GM23338 (cell line): Measurements from ENCODE around the gene FIGN. TPM values are rescaled to one million over a fixed set of nuclear protein-coding genes. Genes with fewer than 3 reads are reported as not detected.

ENCODE experiments used
- ATAC-seq: fragments of 200-7000 bp; cut with Tn5 transposase; 3 replicates; pipeline ENCODE4 v1.9.1; 2020
- DNase-seq: peaks from one replicate; pipeline ENCODE4 v3.0.0-alpha.2; 2015; ENCODE audit warnings: low spot score
- H2AFZ ChIP-seq: fragments of 200-600 bp; sonication (generic); 2 replicates; pipeline ENCODE4 v1.8.0; 2016; ENCODE audit warnings: antibody characterized with exemption, mild to moderate bottlenecking, moderate library complexity
- H3F3A ChIP-seq: fragments of 200-600 bp; sonication (generic); replicated peaks from 2 replicates; pipeline ENCODE4 v1.8.0; 2017; ENCODE audit warnings: antibody characterized with exemption, mixed run types, low read depth
- H3K27ac ChIP-seq: fragments of 200-600 bp; sonication (generic); 2 replicates; pipeline ENCODE4 v1.6.1; 2016; ENCODE audit warnings: low read depth
- H3K27me3 ChIP-seq: fragments of 200-600 bp; sonication (generic); 2 replicates; pipeline ENCODE4 v1.8.0; 2016; ENCODE audit warnings: mild to moderate bottlenecking, mixed run types, moderate library complexity; ENCODE audit not compliant: insufficient read depth
- H3K36me3 ChIP-seq: fragments of 200-600 bp; sonication (generic); 2 replicates; pipeline ENCODE4 v1.8.0; 2016; ENCODE audit warnings: mild to moderate bottlenecking; ENCODE audit not compliant: insufficient read depth
- H3K4me1 ChIP-seq: fragments of 200-600 bp; sonication (generic); 2 replicates; pipeline ENCODE4 v1.8.0; 2016; ENCODE audit warnings: mild to moderate bottlenecking, moderate library complexity; ENCODE audit not compliant: insufficient read depth
- H3K4me2 ChIP-seq: fragments of 200-600 bp; sonication (generic); 2 replicates; pipeline ENCODE4 v1.7.1; 2017; ENCODE audit warnings: mixed run types
- H3K4me3 ChIP-seq: fragments of 200-600 bp; sonication (generic); 2 replicates; pipeline ENCODE4 v1.6.1; 2016; ENCODE audit warnings: mixed run types
- H3K79me2 ChIP-seq: fragments of 200-600 bp; sonication (generic); replicated peaks from 2 replicates; pipeline ENCODE4 v1.8.0; 2017; ENCODE audit warnings: mild to moderate bottlenecking; ENCODE audit not compliant: insufficient read depth
- H3K9me2 ChIP-seq: fragments of 200-600 bp; sonication (generic); 2 replicates; pipeline ENCODE4 v1.8.0; 2017; ENCODE audit not compliant: insufficient read depth
- H4K20me1 ChIP-seq: fragments of 200-600 bp; sonication (generic); replicated peaks from 2 replicates; pipeline ENCODE4 v1.8.0; 2017; ENCODE audit warnings: mild to moderate bottlenecking; ENCODE audit not compliant: insufficient read depth
- H3K27ac Mint-ChIP-seq: 2 replicates; pipeline ENCODE4 v1.8.0; 2020; ENCODE audit warnings: inconsistent platforms, mild to moderate bottlenecking, moderate library complexity, mixed read lengths
- H3K27me3 Mint-ChIP-seq: 3 replicates; pipeline ENCODE4 v1.8.0; 2022; ENCODE audit warnings: low read depth, mild to moderate bottlenecking, moderate library complexity, mixed read lengths, inconsistent platforms; ENCODE audit not compliant: insufficient read depth, poor library complexity
- H3K36me3 Mint-ChIP-seq: 3 replicates; pipeline ENCODE4 v1.8.0; 2021; ENCODE audit warnings: low read depth, mild to moderate bottlenecking, inconsistent platforms, moderate library complexity, mixed read lengths
- H3K4me1 Mint-ChIP-seq: 3 replicates; pipeline ENCODE4 v1.8.0; 2020; ENCODE audit warnings: mild to moderate bottlenecking, inconsistent platforms, mixed read lengths
- H3K4me3 Mint-ChIP-seq: 3 replicates; pipeline ENCODE4 v1.8.0; 2021; ENCODE audit warnings: moderate library complexity, mild to moderate bottlenecking, inconsistent platforms, mixed read lengths
- H3K9me3 Mint-ChIP-seq: 3 replicates; pipeline ENCODE4 v1.8.0; 2020; ENCODE audit warnings: moderate library complexity, mild to moderate bottlenecking, inconsistent platforms, mixed read lengths
- CREB1 ChIP-seq: fragments of 250-450 bp; sonication (Bioruptor Pico); IDR thresholded peaks from 2 replicates; pipeline ENCODE4 v1.5.0; 2020; ENCODE audit warnings: low read depth, mild to moderate bottlenecking, moderate library complexity
- CTCF ChIP-seq, 2 experiments: fragments of 200-600 bp in 1 of 2; sonication (generic) in 1 of 2; conservative IDR thresholded peaks; 2 replicates each; pipeline versions ENCODE4 v1.5.1 to v1.6.1; 2016 to 2017; ENCODE audit warnings: antibody characterized with exemption in 2 of 2, low read depth in 2 of 2, mild to moderate bottlenecking in 2 of 2, moderate library complexity in 1 of 2
- ETS1 ChIP-seq: IDR thresholded peaks from 2 replicates; pipeline ENCODE4 v1.6.1; 2016; ENCODE audit warnings: antibody characterized with exemption
- EZH2 ChIP-seq: fragments of 200-600 bp; sonication (generic); IDR thresholded peaks from one replicate; pipeline ENCODE4 v1.8.0; 2017; ENCODE audit warnings: antibody characterized with exemption, mild to moderate bottlenecking, low read depth; ENCODE audit not compliant: unreplicated experiment
- EZH2phosphoT487 ChIP-seq: fragments of 200-600 bp; sonication (generic); IDR thresholded peaks from one replicate; pipeline ENCODE4 v1.8.1; 2018; ENCODE audit warnings: antibody characterized with exemption; ENCODE audit not compliant: unreplicated experiment
- JUNB ChIP-seq: IDR thresholded peaks from one replicate; pipeline ENCODE4 v1.6.1; 2016; ENCODE audit warnings: antibody characterized with exemption; ENCODE audit not compliant: unreplicated experiment
- NANOG ChIP-seq: IDR thresholded peaks from 2 replicates; pipeline ENCODE4 v1.6.1; 2016; ENCODE audit warnings: antibody characterized with exemption, borderline replicate concordance
- POLR2AphosphoS5 ChIP-seq: IDR thresholded peaks from 2 replicates; pipeline ENCODE4 v1.6.1; 2016; ENCODE audit warnings: antibody characterized with exemption, low read depth
- REST ChIP-seq: IDR thresholded peaks from one replicate; pipeline ENCODE4 v1.6.1; 2018; ENCODE audit warnings: antibody characterized with exemption; ENCODE audit not compliant: unreplicated experiment
- STAT1 ChIP-seq: IDR thresholded peaks from one replicate; pipeline ENCODE4 v1.6.1; 2016; ENCODE audit warnings: antibody characterized with exemption; ENCODE audit not compliant: unreplicated experiment
- ZNF114 ChIP-seq: fragments of 250-450 bp; sonication (Bioruptor Pico); IDR thresholded peaks from 2 replicates; pipeline ENCODE4 v1.5.0; 2020; ENCODE audit warnings: mild to moderate bottlenecking, moderate library complexity
- ZNF331 ChIP-seq: fragments of 250-450 bp; sonication (Bioruptor Pico); IDR thresholded peaks from 2 replicates; pipeline ENCODE4 v1.5.0; 2020; ENCODE audit warnings: low read depth, mild to moderate bottlenecking, moderate library complexity
- ZNF462 ChIP-seq: fragments of 250-450 bp; sonication (Bioruptor Pico); IDR thresholded peaks from 2 replicates; pipeline ENCODE4 v1.5.0; 2020; ENCODE audit warnings: mild to moderate bottlenecking, moderate library complexity
- polyA plus RNA-seq: library from polyadenylated mRNA; unstranded; fragments of >200 nt; fragmentation: Nextera tagmentation; extraction: Ambion mirVana; gene quantifications from 2 replicates; pipeline ENCODE4 v1.2.1, GENCODE V29; 2016
- total RNA-seq: library from RNA; depleted of rRNA; stranded (reverse); fragments of >200 nt; shearing (Covaris generic); gene quantifications from 2 replicates; pipeline ENCODE4 v1.2.3, GENCODE V29; 2014

The FIGN gene
- total and polyA plus RNA-seq, 2 experiments from 2014 or later: 17.2 to 23.6 TPM

GRCh38 chr2:163558251-163559021 lies 177.4 kb downstream of the FIGN start:
- peaks cover 5% of the 10 kb centered on the region for H3K27me3 Mint-ChIP-seq
- DNase-seq: no peak
- peak; percentile 64 for ATAC-seq
- H3K4me1 ChIP-seq: no peaks in the 10 kb centered on the region
- no peak overlapping the region for H2AFZ ChIP-seq
- H4K20me1 ChIP-seq: no peaks in the 10 kb centered on the region
- no peak overlapping the region for H3K4me2 ChIP-seq
- H3K27me3 ChIP-seq: no peaks in the 10 kb centered on the region
- no peaks in the 10 kb centered on the region for H3F3A ChIP-seq
- no peaks in the 10 kb centered on the region for H3K9me2 ChIP-seq
- H3K4me1 Mint-ChIP-seq: no peaks in the 10 kb centered on the region
- no peaks in the 10 kb centered on the region for H3K9me3 Mint-ChIP-seq
- no peaks in the 10 kb centered on the region for H3K79me2 ChIP-seq
- no peaks in the 10 kb centered on the region for H3K36me3 ChIP-seq
- no peak overlapping the region; the same call in 1 of the 2 replicates for H3K27ac Mint-ChIP-seq
- H3K4me3 Mint-ChIP-seq: no peak overlapping the region
- no peak for TF ChIP-seq CREB1 (CRISPR knock-in tag)
- no peak for TF ChIP-seq POLR2AphosphoS5
- TF ChIP-seq EZH2: no peak
- TF ChIP-seq JUNB: no peak
- no peak for TF ChIP-seq ZNF462
- no peak for TF ChIP-seq STAT1
- TF ChIP-seq EZH2phosphoT487: no peak
- no peak for TF ChIP-seq ZNF331 (CRISPR knock-in tag)
- TF ChIP-seq CTCF (conservative IDR thresholded peaks at IDR 0.05; ENCODE audit: low read depth in 2 of 2): no peak
- TF ChIP-seq ETS1: no peak
- no peak for TF ChIP-seq ZNF114 (CRISPR knock-in tag)
- no peak for TF ChIP-seq NANOG
- no peak for TF ChIP-seq REST
- H3K36me3 Mint-ChIP-seq: no peaks in the 10 kb centered on the region
- H3K27ac ChIP-seq: no peak overlapping the region
- no peak overlapping the region for H3K4me3 ChIP-seq
